ENCODE results near the gene CYP2W1. TPM values are rescaled to one million over a fixed set of nuclear protein-coding genes. Genes with fewer than 3 reads are reported as not detected.

Gene CYP2W1
- polyA plus RNA-seq, 1 donor (not counting 4 experiments of a cell fraction or from before 2014, with no cell fraction given): 0.05 TPM

GRCh38 chr7:1018334-1018695 is 35.3 kb downstream of the CYP2W1 start:
- no peak overlapping the region for H2AFZ ChIP-seq (ENCODE audit: control insufficient read depth, low read length)
- H3K9me1 ChIP-seq (ENCODE audit: control insufficient read depth, extremely low read depth, insufficient read depth, low read length): no peaks in the 10 kb centered on the region
- no peak overlapping the region for H3K27ac ChIP-seq (ENCODE audit: control insufficient read depth, insufficient read depth, low read length)
- FAIRE-seq: no peak
- no peak for TF ChIP-seq CTCF (optimal IDR thresholded peaks at IDR 0.05 in 1 of 3, IDR thresholded peaks at IDR 0.05 in 1 of 3, conservative IDR thresholded peaks at IDR 0.05 in 1 of 3; ENCODE audit: extremely low read depth in 1 of 3, insufficient read depth in 2 of 3, low read length in 3 of 3)
- TF ChIP-seq EZH2 (IDR thresholded peaks at IDR 0.05; ENCODE audit: low read length): no peak
- H3K27me3 ChIP-seq (ENCODE audit: control insufficient read depth, extremely low read depth, insufficient read depth, low read length): no peaks in the 10 kb centered on the region
- no peaks in the 10 kb centered on the region for H3K4me1 ChIP-seq (ENCODE audit: control insufficient read depth, extremely low read depth, insufficient read depth, low read length)
- H3K9ac ChIP-seq (ENCODE audit: control insufficient read depth, extremely low read depth, insufficient read depth, low read length): no peak overlapping the region
- H3K9me3 ChIP-seq (ENCODE audit: control insufficient read depth, low read depth, low read length): no peaks in the 10 kb centered on the region
- H3K4me2 ChIP-seq (ENCODE audit: control insufficient read depth, extremely low read depth, insufficient read depth, low read depth, low read length): no peak overlapping the region
- H3K79me2 ChIP-seq (ENCODE audit: control insufficient read depth, insufficient read depth, low read length): peaks cover 22% of the 10 kb centered on the region
- H3K36me3 ChIP-seq (ENCODE audit: control insufficient read depth in 2 of 2, extremely low read depth in 1 of 2, insufficient read depth in 2 of 2, low read length in 2 of 2): peaks cover 2 to 8% of the 10 kb centered on the region in 2 experiments
- no peak for DNase-seq (ENCODE audit: low read depth, low spot score)
- no peak overlapping the region for H3K4me3 ChIP-seq (ENCODE audit: control insufficient read depth in 2 of 3, extremely low read depth in 1 of 3, insufficient read depth in 2 of 3, low read depth in 1 of 3, low read length in 3 of 3)
- H4K20me1 ChIP-seq (ENCODE audit: control insufficient read depth, extremely low read depth, insufficient read depth, low read length): peaks cover 24% of the 10 kb centered on the region
- dilution Hi-C loops (cut with MboI; ENCODE audit: extremely low pct_ligation_motif_present, low sequenced_read_pairs): no loop called here

GRCh38 chr7:1019255-1019785 is 36.3 kb downstream of the CYP2W1 start:
- Histone ChIP-seq H3K4me1 (ENCODE audit: control insufficient read depth, extremely low read depth, insufficient read depth, low read length) (no peaks in the 10 kb centered on the region), H3K36me3 (ENCODE audit: control insufficient read depth in 2 of 2, extremely low read depth in 1 of 2, insufficient read depth in 2 of 2, low read length in 2 of 2) (peaks cover 2 to 8% of the 10 kb centered on the region in 2 experiments), H3K9ac (ENCODE audit: control insufficient read depth, extremely low read depth, insufficient read depth, low read length) (no peak overlapping the region), H3K4me3 (ENCODE audit: control insufficient read depth in 2 of 3, extremely low read depth in 1 of 3, insufficient read depth in 2 of 3, low read depth in 1 of 3, low read length in 3 of 3) (no peak overlapping the region), H3K27me3 (ENCODE audit: control insufficient read depth, extremely low read depth, insufficient read depth, low read length) (no peaks in the 10 kb centered on the region), H3K4me2 (ENCODE audit: control insufficient read depth, extremely low read depth, insufficient read depth, low read depth, low read length) (no peak overlapping the region), H2AFZ (ENCODE audit: control insufficient read depth, low read length) (no peak overlapping the region), H3K79me2 (ENCODE audit: control insufficient read depth, insufficient read depth, low read length) (peaks cover 30% of the 10 kb centered on the region), H3K27ac (ENCODE audit: control insufficient read depth, insufficient read depth, low read length) (no peak overlapping the region), H3K9me3 (ENCODE audit: control insufficient read depth, low read depth, low read length) (no peaks in the 10 kb centered on the region), H3K9me1 (ENCODE audit: control insufficient read depth, extremely low read depth, insufficient read depth, low read length) (no peaks in the 10 kb centered on the region), H4K20me1 (ENCODE audit: control insufficient read depth, extremely low read depth, insufficient read depth, low read length) (peaks cover 19% of the 10 kb centered on the region)
- no peak for DNase-seq (ENCODE audit: low read depth, low spot score)
- no peak for FAIRE-seq
- dilution Hi-C loops (cut with MboI; ENCODE audit: extremely low pct_ligation_motif_present, low sequenced_read_pairs): no loop called here
- TF ChIP-seq EZH2 (IDR thresholded peaks at IDR 0.05; ENCODE audit: low read length) (no peak), CTCF (optimal IDR thresholded peaks at IDR 0.05 in 1 of 3, IDR thresholded peaks at IDR 0.05 in 1 of 3, conservative IDR thresholded peaks at IDR 0.05 in 1 of 3; ENCODE audit: extremely low read depth in 1 of 3, insufficient read depth in 2 of 3, low read length in 3 of 3) (no peak)
